ENCODE results near the gene IFNGR1. TPM values are rescaled to one million over a fixed set of nuclear protein-coding genes. Genes with fewer than 3 reads are reported as not detected.

Gene IFNGR1
- total and polyA plus RNA-seq, 2 of the 13 experiments (the other 11 are each of a cell fraction or from before 2014, with no cell fraction given) = 82.8 to 87.8 TPM

- TF ChIP-seq ZNF567 (CRISPR knock-in tag; IDR thresholded peaks at IDR 0.05; ENCODE audit: borderline replicate concordance) = no peak
- TF ChIP-seq ZNF781 (CRISPR knock-in tag; IDR thresholded peaks at IDR 0.05; ENCODE audit: borderline replicate concordance, not compliant biosample characterization) = no peak
- no peak for TF ChIP-seq ATRX (CRISPR knock-in tag; IDR thresholded peaks at IDR 0.05; ENCODE audit: borderline replicate concordance)
- TF ChIP-seq ZNF501 (CRISPR knock-in tag; IDR thresholded peaks at IDR 0.05) = no peak
- no peak for TF ChIP-seq ZNF800 (CRISPR knock-in tag; IDR thresholded peaks at IDR 0.05)
- no peak for TF ChIP-seq SRY (CRISPR knock-in tag; IDR thresholded peaks at IDR 0.05)
- H3K4me1 ChIP-seq (ENCODE audit: insufficient read depth, low read length) = peaks cover 24% of the 10 kb centered on the region
- ATAC-seq = no peak
- in situ Hi-C loops (cut with HindIII; ENCODE audit: extremely low pct_ligation_motif_present, low pct_unique_long_range_greater_than_20kb) = no loop called here
- H2AFZ ChIP-seq (ENCODE audit: low read length) = no peak overlapping the region
- no peaks in the 10 kb centered on the region for H3K9me3 ChIP-seq (ENCODE audit: low read length)
- BruUV-seq (replicated peaks) = no TSS peak
- H3K4me2 ChIP-seq (ENCODE audit: low read depth, low read length) = no peak overlapping the region
- no peak for FAIRE-seq
- CTCF ChIA-PET (ENCODE audit: low intra/inter-chr PET ratio, low total read pairs) = no interaction called here
- WGBS (ENCODE audit: low lambda C conversion rate) = 76% methylated on average over 3 of the region's 3 CpGs
- H3K79me2 ChIP-seq (ENCODE audit: insufficient read depth, low read length) = no peaks in the 10 kb centered on the region
- H3K9ac ChIP-seq (ENCODE audit: insufficient read depth, low read depth, low read length) = no peak overlapping the region
- no peak for DNase-seq (ENCODE audit: low spot score)
- H3K27ac ChIP-seq (ENCODE audit: extremely low read length, insufficient read depth, low read length) = no peak overlapping the region
- no peaks in the 10 kb centered on the region for H3K27me3 ChIP-seq (ENCODE audit: control insufficient read depth in 1 of 2, insufficient read depth in 2 of 2, low read length in 2 of 2)
- H4K20me1 ChIP-seq (ENCODE audit: insufficient read depth, low read length) = no peaks in the 10 kb centered on the region
- H3K4me3 ChIP-seq (replicated peaks in 1 of 3; ENCODE audit: insufficient read depth in 1 of 3, low read depth in 2 of 3, low read length in 3 of 3) = no peak overlapping the region
- POLR2A ChIA-PET = no interaction called here
- no peaks in the 10 kb centered on the region for H3K36me3 ChIP-seq (replicated peaks in 1 of 2; ENCODE audit: control insufficient read depth in 1 of 2, insufficient read depth in 2 of 2, low read length in 2 of 2)
- intact Hi-C loops (cut with micrococcal nuclease; ENCODE audit: unreplicated experiment) = no loop called here
These were observed 10.0 kb upstream of the IFNGR1 start for GRCh38 chr6:137229075-137229759.

Measured in HepG2 (cell line).